Heart left ventricle (tissue), 13 donors: ENCODE results near the gene RCAN3.

ENCODE experiments used
- CTCF ChIP-seq, 12 donors: fragments of 200-600 bp; sonication (generic) in 4 of 12; IDR thresholded peaks; one replicate each; pipeline versions ENCODE4 v1.5.0 to v1.8.0; 2018 to 2022; ENCODE audit warnings: antibody characterized with exemption in 12 of 12, mild to moderate bottlenecking in 5 of 12
- POLR2A ChIP-seq, 2 donors: fragments of 450-650 bp; IDR thresholded peaks; one replicate each; pipeline ENCODE4 v1.6.1; 2017; ENCODE audit warnings: antibody characterized with exemption in 2 of 2, mild to moderate bottlenecking in 2 of 2, moderate library complexity in 2 of 2
- donor health status: ischemic (EF 13 %, LVEDD 7.1; RV severe dilation, severe dysfunction).
- donor health status: DM: no; HTN: yes; CAD: no.
- donor health status: DM: no; HTN: no; CAD: no.
- donor health status: ischemic (EF 25% LVEDD 6.9; RV normal size, moderate dysfunction).
- donor health status: ischemic (EF 25% LVEDD 5.7; RV mildly dilated, moderate dysfunction).
- donor health status: ischemic (EF 35%, LVEDD 5.7; RV mildly dilated, moderate dysfunction).
- donor health status: nonischemic (EF 11% LVEDD 7.7; RV severe dilation, severe dysfunction).
- donor health status: DM: yes; HTN: yes; CAD: no.
- donor health status: PGD.
- donor health status: ischemic (EF 29% LVEDD 5.4; RV normal size, mild dysfunction).
- donor health status: nonischemic (EF 23%, LVEDD 6.1; RV moderate dilation, normal function).

GRCh38 chr1:24465638-24466037, 37.0 kb upstream of the RCAN3 start:
- TF ChIP-seq POLR2A (IDR thresholded peaks at IDR 0.05): no peak
- TF ChIP-seq CTCF (IDR thresholded peaks at IDR 0.05): no peak
